Glutamatergic neuron (in vitro differentiated cells): Measurements from ENCODE around the gene PKP2. TPM values are rescaled to one million over a fixed set of nuclear protein-coding genes. Genes with fewer than 3 reads are reported as not detected.

Experiments
- DNase-seq: peaks from one replicate; pipeline ENCODE4 v3.0.0; 2022
- H3K27ac Mint-ChIP-seq: one replicate; pipeline ENCODE4 v1.8.0; 2020; ENCODE audit warnings: mild to moderate bottlenecking, mixed read lengths, inconsistent platforms; ENCODE audit not compliant: unreplicated experiment
- H3K27me3 Mint-ChIP-seq: one replicate; pipeline ENCODE4 v1.8.0; 2020; ENCODE audit warnings: mild to moderate bottlenecking, moderate library complexity, mixed read lengths, inconsistent platforms; ENCODE audit not compliant: unreplicated experiment
- H3K36me3 Mint-ChIP-seq: one replicate; pipeline ENCODE4 v1.8.0; 2020; ENCODE audit warnings: mild to moderate bottlenecking, mixed read lengths, inconsistent platforms; ENCODE audit not compliant: unreplicated experiment
- H3K4me1 Mint-ChIP-seq: one replicate; pipeline ENCODE4 v1.8.0; 2020; ENCODE audit warnings: mild to moderate bottlenecking, low read depth, mixed read lengths, inconsistent platforms; ENCODE audit not compliant: unreplicated experiment
- H3K4me3 Mint-ChIP-seq: one replicate; pipeline ENCODE4 v1.8.0; 2020; ENCODE audit warnings: mild to moderate bottlenecking, mixed read lengths, inconsistent platforms; ENCODE audit not compliant: unreplicated experiment
- H3K9me3 Mint-ChIP-seq: one replicate; pipeline ENCODE4 v1.8.0; 2020; ENCODE audit warnings: mild to moderate bottlenecking, moderate library complexity, mixed read lengths, inconsistent platforms; ENCODE audit not compliant: unreplicated experiment
- CTCF ChIP-seq: fragments of 200-600 bp; sonication (generic); IDR thresholded peaks from one replicate; pipeline ENCODE4 v1.5.0; 2021; ENCODE audit not compliant: partially characterized antibody, unreplicated experiment
- total RNA-seq: library from RNA; stranded (reverse); fragmentation: NEBNext Ultra II Directional; extraction: Animal tissue kit (Norgen Biotek cat#: 25700); gene quantifications from one replicate; pipeline ENCODE4 v1.2.1, GENCODE V29; 2021; ENCODE audit not compliant: unreplicated experiment

The PKP2 gene
- total RNA-seq, 1 donor from 2014 or later, result 2.5 TPM

- H3K27ac Mint-ChIP-seq, result no peak overlapping the region
- H3K27me3 Mint-ChIP-seq, result no peaks in the 10 kb centered on the region
- H3K4me3 Mint-ChIP-seq, result no peak overlapping the region
- peaks cover 24% of the 10 kb centered on the region for H3K36me3 Mint-ChIP-seq
- H3K4me1 Mint-ChIP-seq, result no peaks in the 10 kb centered on the region
- H3K9me3 Mint-ChIP-seq, result no peaks in the 10 kb centered on the region
- no peak for TF ChIP-seq CTCF
- DNase-seq, result no peak
These were observed 87.4 kb downstream of the PKP2 start for GRCh38 chr12:32809196-32809595.

DNA sequence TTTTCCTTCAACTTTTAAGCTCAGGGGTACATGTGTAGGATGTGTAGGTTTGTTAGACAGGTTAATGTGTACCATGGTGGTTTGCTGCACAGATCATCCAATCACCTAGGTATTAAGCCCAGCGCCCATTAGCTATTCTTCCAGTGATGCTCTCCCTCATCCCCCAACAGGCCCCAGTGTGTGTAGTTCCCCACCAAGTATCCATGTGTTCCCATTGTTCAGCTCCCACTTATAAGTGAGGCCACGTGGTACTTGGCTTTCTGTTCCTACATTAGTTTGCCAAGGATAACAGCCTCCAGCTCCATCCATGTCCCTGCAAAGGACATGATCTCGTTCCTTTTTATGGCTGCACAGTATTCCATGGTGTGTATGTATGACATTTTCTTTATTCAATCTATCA is 92.3 kb downstream of the PKP2 start:
- H3K36me3 Mint-ChIP-seq, result peaks cover 19% of the 10 kb centered on the region
- H3K4me3 Mint-ChIP-seq, result no peak overlapping the region
- no peak overlapping the region for H3K27ac Mint-ChIP-seq
- H3K9me3 Mint-ChIP-seq, result no peaks in the 10 kb centered on the region
- H3K27me3 Mint-ChIP-seq, result no peaks in the 10 kb centered on the region
- no peak for TF ChIP-seq CTCF
- H3K4me1 Mint-ChIP-seq, result no peaks in the 10 kb centered on the region
- DNase-seq, result no peak

- Mint-ChIP-seq H3K27ac (no peak overlapping the region), H3K36me3 (no peaks in the 10 kb centered on the region), H3K9me3 (no peaks in the 10 kb centered on the region), H3K4me3 (no peak overlapping the region), H3K27me3 (no peaks in the 10 kb centered on the region), H3K4me1 (no peaks in the 10 kb centered on the region)
- DNase-seq, result no peak
- no peak for TF ChIP-seq CTCF
These were observed 95.2 kb downstream of the PKP2 start for GRCh38 chr12:32801269-32801980.

DNA sequence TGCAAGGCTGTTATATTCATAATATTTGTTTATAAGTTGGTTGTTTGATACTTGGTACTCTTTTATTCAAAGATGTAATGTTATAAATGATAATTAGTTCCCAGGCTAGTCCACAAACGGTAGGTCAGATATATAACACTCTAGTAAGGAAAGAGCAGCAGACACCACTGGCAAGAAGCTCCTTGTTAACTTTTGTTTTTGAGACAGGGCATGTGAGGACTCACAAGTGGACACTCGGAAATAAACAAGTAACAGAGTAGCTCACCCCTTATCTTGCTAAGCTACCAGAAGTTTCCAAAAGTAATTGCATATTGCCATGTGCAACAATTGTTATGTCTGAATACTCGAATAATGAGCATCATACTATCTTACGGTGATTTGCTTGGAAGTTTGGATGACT is 102.3 kb downstream of the PKP2 start:
- DNase-seq, result no peak
- Mint-ChIP-seq H3K27ac (no peak overlapping the region), H3K9me3 (no peaks in the 10 kb centered on the region), H3K4me3 (no peak overlapping the region), H3K27me3 (no peaks in the 10 kb centered on the region), H3K36me3 (no peaks in the 10 kb centered on the region), H3K4me1 (no peaks in the 10 kb centered on the region)
- no peak for TF ChIP-seq CTCF

GRCh38 chr12:32789916-32790315 is 106.7 kb downstream of the PKP2 start:
- no peaks in the 10 kb centered on the region for H3K4me1 Mint-ChIP-seq
- no peaks in the 10 kb centered on the region for H3K36me3 Mint-ChIP-seq
- H3K27ac Mint-ChIP-seq, result no peak overlapping the region
- TF ChIP-seq CTCF, result no peak
- no peaks in the 10 kb centered on the region for H3K27me3 Mint-ChIP-seq
- H3K4me3 Mint-ChIP-seq, result no peak overlapping the region
- H3K9me3 Mint-ChIP-seq, result no peaks in the 10 kb centered on the region
- DNase-seq, result no peak
